CD4-positive, alpha-beta T cell treated with Interferon alpha-2 for 1 hour (primary cell): ENCODE results near the gene SLC1A3.
A peak's percentile ranks its signal among the peaks of the same experiment; 100 is the strongest.

Experiments used
- DNase-seq, 2 donors: peaks; one replicate each; pipeline ENCODE4 v3.0.0-alpha.2; 2020 to 2022

SLC1A3 gene

DNA sequence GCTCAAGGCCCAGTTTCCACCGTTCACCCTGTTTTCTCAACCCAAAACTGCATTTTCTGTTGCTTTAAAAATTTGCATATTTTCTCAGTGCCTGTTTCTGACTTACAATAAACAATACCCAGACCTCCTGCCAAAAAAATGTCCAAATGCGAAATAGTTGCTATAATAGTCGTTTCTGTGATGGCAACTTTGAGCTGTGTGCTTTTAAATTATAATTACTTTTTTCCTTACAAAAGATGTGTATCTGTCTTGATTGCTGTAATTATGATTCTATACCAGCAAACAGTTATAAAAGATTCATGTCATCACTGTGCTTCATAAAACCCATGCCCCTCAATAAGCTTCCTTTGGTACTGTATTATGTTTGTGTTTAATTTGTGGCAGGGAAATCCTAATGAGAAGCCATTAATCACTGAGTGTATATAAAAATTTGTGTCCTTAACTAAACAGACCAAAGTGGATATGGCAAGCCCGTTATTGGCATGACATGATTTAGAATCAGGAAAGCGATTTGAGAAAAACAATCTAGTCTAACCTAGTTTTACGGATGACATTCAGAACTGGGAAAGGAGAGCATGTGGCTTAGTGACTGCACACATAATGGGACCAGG is 5.4 kb upstream of the SLC1A3 start:
- DNase-seq = no peak

DNA sequence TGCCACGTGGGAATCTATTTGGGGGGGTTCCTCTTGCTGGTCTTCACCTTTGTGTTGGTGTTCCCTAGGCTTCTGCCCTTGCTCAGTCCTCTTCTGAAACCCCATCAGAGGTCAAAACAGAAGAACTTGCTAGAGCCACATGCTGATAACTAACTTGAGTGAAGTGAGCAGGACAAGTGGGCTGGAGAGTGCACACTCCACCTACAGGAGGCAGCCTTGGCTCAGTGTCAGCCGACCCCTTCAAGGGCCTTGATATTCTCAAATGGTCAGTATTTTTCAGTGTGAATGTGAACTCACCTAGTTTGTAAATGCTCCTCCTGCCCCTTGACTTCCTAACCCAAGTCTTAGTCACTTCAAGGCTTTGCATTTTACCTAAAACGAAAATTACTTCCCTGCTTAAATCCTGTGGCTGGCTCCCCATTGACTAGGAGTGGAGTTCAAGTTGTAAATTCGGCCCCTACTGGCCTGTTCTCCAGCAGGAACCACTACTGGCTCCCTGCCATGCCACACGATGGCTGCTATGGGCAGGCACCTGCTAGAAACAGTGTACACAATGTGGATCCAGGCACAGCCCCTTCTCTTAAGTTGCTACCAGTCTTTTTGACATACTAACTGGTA is 3.6 kb upstream of the SLC1A3 start:
- DNase-seq = no peak

DNA sequence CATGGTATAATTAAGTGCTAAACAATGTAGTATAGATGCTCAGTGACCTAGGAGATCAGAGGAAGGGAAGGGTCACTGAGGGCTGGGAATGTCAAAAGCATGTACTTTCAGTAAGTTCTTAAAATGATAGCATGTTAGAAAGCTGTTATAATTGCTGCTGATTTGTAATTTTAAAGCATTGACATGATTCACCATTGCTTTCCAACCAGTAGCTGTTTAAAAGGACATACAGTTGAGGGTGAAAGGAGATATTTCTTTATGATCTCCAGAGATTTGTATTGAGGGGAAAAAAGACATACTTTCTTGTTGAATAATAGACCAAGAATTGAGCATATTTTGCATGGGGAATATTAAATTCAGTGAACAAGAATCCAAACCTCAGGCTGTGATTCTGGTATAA is 1.2 kb upstream of the SLC1A3 start:
- no peak for DNase-seq

DNA sequence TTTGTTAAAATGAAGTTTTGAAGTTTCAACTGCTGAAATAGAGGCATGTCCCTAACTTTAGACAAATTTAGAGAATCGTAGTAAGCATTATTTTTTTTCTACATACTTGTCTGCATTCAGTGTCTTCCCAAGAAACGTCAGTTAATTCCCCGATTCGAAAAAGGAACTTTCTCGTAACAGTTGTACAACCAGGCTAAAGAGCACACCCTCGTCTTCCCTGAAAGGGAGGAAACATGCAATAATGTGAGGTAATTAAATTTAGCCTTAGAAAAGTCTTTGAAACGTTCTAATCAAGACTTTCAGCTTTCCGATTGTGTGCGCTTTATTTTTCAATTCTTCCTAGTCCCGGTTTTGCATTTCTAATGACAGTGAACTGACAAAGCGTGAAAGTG is 374 bp upstream of the SLC1A3 start:
- DNase-seq = no peak

DNA sequence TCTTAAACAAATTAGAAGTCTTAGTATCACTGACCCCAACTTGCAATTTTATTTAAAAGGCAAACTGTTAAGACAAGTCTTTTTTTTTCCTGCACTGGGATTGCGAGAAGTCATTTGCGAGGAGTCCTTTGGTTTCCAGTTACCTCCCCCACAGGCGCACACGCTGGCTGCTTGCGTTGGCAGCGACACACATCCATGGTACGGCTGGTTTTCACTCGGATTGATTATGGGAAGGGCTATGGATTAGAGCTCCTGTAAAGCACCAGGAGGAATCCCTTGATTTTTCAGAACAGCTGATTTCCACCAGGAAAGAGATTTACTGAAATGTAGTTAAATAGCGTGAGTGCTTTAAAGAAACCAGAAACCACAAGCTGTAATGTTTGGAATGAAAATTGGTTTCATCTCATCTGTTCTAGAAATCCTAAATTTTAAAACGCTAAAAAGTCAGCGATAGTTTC is 737 bp downstream of the SLC1A3 start:
- no peak for DNase-seq

DNA sequence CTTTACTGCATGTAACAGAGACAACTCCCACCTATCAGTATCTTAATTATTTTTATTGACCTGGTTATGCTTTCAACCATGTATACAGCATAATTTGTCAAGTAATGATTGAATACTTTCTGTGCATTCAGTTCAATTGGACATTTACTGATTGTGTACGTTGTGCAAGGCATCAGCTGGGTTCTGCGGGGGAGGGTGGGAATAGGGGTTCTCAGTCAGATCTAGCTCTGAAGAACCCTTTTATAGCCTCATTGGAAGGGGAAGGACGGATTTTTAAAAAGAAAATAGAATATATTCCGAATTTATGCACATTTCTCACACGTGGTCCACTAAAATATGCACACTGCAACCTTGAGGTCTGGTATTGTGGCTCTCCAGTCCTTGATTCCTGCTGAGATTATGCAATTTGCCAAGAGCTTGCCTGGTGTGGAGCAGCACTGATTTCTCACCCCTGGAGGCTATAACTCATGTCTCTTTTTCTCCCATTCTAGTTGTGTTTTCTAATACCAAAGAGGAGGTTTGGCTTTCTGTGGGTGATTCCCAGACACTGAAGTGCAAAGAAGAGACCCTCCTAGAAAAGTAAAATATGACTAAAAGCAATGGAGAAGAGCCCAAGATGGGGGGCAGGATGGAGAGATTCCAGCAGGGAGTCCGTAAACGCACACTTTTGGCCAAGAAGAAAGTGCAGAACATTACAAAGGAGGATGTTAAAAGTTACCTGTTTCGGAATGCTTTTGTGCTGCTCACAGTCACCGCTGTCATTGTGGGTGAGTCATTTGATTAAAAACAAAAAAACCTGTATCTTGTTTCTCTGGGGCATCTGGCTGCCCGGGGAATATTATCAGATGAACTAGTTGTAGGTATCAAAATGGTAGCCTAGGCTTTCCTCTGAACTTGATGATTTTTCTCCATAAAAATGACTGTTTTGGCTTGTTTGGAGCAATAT is 1.7 kb downstream of the SLC1A3 start:
- DNase-seq = no peak

DNA sequence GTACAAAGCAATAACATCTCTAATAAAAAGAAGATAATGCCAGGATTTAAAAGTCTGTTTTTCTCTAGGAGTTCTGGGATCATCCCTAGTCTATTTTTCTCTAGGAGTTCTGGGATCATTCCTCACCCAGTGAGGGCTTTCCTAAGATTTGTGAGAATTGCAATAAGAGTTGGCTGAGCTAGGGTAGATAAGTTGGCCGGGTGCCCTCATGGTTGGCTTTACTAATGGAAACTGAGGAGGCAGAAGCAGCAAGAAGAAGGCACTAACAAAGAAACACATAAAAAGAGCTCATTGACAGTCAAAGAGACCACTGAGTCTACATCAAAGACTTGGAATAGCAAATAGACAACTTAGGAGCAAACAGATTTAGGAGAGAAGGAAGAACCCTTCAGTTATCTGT is 4.2 kb downstream of the SLC1A3 start:
- DNase-seq = no peak

DNA sequence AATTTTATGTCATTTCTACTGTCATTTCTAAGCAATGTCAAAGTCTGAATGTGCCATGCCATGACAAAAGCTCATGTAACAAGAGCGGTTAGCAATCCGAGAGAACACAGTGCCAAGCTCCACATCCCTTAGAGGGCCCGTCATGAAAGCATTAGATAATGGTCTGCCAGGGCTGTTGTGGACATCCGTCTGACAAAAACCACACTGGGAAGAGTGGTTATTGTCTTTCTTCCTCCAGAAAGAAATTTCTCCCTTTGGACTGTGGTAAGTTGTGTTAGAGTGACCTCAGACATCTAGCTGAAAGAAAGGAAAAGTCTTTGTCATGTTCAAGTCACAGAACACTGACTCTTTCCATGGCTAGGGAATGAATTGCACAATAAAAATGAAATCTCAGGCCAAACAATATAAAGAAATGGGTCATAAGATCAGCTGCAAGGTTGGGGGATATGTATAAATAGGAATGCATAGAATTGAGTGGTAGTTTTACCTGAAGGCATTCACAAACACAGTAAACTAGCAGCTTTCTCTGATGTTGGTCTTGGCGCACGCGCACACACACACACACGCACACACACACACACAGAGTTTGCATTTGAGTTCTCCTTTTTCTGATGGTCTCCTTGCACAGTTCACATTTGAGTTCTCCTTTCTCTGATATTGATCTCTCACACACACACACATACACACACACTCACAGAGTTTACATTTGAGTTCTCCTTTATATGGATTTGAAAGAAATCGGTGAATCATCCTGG is 5.3 kb downstream of the SLC1A3 start:
- DNase-seq = peak in 1 of 2 donors; percentile 6

DNA sequence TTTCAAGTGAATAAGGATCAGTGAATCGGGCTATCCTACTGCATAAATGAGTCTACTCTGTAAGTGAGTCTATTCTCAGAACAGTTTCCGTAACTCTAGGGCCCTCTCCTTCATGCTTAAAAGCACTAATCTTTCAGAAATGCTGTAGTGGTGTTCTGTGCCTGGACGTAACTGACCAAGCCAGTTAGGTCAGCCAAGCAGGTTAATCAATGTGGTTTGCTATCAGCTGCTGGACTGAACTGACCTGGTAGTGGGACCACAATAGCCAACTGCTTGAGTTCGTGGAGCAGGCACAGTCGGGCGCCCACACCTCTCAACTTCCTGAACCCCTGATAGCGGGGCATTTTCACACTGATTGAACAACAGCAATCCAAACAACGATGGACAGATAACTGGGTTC is 6.8 kb downstream of the SLC1A3 start:
- no peak for DNase-seq

DNA sequence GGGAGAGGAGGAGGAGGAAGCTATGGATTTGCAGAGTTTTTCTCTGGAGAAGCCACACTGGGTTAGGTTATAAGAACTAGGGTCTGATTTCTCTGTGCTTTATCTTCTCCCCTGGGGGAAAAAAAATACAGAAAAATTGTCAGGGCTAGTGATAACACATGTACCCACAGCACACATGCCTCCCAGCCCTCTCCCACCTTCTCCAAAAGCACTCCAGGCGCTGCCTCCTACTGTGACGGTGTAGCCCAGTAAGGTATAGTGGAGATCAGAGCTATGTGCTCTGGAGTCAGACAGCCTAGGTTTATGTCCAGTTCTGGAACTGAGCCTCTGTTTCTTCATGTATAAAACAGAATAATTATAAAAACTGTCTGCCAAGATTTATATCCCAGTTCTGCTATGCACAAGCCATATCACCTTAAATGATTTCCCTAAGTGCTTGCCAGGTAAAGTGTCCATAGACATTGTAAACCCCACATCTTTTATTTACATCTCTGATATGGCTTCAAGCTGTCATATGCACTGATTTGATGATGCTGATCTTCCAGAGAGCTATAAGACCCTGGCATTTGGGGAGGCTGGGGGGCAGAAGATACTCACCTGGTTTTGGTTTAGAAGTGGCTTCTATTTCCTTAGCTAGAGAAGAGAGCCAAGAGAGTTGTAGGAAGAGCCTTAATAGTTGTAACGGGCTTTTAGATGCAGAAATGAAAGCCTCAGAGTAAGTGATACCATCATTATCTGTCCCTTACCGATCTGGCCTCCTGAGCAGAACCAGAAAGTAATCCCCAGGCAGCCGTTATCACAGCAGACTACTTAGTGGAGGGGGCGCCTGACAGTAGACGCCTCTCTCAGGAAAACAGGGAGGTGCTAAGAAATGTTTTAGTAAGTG is 7.6 kb downstream of the SLC1A3 start:
- no peak for DNase-seq

DNA sequence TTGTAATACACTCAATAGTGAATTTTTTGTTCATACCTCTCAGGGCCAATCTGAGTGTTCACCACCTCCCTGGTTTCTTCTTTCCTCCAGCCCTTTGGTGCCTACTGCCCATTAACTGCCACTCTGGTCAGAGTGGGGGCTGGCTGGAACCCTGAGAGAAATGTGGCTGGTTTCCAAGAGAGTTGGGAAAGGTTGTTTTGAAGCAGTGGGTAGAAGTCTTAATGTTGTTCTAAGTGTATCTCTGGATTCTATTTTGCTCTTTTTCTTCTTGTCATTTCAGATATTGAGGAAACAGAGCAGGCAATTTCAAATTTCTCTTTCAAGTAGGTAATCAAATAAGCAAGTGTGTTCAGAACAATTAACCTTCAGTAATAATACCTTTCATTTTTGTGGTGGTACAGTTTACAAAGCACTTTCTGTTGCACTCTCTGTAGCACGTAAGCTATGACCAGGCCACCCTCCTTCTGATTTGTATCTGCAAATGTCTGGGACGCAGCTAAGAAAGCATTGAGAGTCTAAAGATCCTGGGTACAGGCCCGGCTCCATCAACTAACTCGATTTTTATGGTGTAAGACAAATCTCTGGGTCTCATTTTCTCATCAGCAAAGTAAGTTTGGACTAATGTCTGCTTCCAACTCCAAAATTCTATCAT is 8.4 kb downstream of the SLC1A3 start:
- DNase-seq = no peak

DNA sequence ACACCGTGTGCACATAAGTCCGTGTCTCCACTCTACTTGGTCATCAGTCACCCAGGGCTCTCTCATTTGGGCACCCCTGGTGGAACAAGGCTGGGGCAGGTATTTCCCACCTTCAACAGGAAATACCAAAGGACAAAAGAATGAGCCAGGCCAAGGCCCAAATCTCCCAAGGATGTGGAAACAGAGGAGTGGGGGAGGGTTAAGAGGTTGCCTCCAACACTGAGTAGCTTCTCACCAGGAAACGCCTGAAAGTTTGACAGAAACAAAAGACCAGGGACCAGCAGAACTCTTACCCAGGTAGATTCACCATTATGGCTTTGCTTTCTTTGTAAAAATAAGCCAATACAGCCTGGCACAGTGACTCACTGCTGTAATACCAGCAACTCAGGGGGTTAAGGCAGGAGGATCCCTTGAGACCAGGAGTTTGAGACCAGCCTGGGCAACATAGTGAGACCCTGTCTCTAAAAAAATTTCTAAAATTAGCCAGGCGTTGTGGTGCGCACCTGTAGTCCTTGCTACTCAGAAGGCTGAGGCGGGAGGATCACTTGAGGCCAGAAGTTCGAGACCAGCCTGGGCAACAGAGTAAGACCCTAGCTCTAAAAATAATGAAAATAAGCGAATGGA is 12.7 kb downstream of the SLC1A3 start:
- no peak for DNase-seq

DNA sequence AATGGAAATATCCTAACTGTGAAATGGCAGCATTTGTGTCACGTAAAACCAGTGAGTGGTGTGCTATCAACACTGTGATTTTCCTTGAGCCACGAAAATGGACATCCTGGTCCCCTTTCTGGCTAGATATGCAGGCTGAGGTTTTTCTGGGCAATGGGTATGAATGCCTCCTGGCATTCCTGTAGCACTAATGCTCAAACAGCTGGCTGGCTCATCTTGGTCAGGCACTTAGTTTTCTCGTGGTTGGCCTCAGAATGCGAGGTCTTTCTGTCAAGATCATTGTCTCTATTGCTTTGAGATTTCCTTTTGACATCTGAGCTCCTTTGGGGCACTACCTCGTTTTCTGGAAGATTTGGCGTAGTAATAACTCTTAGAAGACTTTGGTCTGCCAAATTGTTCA is 15.6 kb downstream of the SLC1A3 start:
- no peak for DNase-seq

DNA sequence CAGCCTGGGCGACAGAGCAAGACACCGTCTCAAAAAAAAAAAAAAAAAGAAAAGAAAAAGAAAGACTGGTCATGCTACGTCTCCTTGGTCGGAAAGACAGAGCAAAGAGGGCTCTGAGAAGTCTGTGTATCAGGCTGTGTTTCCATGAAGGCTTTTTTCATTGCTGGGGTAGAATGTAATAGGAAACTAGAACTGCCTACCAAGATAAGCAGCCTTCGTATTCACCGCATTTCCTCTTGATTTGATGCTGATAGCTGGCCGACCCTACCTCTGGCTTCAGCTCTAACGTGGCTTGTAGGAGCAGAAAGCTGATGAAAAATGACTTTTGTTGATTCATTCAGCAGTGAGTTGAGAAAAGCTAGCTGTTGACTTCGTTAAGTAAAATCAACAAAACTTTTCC is 17.4 kb downstream of the SLC1A3 start:
- DNase-seq = no peak

DNA sequence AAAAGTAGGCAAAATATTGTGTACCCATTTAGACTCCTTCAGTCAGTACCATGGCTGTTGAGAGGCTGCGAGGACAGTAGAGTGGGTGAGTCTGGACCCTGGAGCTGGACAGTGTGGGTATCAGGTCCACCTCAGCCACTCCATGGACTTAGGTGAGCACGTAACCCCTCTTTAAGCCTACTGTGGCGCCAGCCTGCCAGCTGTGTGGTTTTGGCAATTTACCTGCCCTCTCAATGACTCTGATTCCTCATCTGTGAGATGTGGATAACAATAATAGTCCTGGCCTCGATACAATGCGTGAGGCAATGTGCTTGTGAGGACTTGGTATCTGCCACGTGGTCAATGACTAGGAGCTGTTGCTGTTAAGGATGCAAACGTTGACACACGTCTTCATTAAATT is 17.9 kb downstream of the SLC1A3 start:
- DNase-seq = no peak

DNA sequence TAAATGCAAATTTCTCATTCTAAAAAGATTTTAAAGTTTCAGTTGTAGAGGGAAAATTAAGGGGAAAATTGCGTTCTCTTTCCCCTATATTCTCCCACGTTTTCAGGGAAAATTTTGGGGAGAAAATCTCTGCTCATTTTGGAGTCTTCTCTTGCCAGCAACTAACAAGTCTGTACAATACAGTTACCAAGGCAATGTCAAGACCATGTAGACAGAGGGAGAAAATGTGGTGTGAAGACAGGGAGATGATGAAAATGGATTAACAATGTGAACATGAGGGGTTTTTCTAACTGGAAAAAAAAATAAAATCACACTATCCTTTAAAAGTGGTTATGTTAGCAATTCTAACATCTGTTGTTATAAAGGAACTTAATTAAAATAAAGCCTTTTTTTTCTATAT is 22.3 kb downstream of the SLC1A3 start:
- DNase-seq = no peak

DNA sequence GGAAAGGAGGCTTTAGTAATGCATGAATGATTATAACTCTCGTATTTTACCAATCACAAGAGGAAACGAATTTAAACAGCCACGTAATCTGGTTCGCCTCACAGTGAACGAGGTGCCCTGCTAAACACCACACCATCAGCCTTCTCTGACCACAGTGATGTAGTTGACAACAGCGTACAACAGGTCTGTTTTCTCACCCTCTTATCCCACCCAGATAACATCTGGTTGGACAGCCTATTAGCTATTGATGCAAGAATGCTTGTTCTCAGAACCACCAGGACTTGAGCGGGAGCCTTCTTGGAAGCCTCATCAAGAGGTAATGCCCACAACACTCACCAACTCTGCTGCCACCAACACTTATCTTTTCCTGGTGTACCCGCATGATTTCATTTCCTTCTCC is 23.3 kb downstream of the SLC1A3 start:
- DNase-seq = no peak

DNA sequence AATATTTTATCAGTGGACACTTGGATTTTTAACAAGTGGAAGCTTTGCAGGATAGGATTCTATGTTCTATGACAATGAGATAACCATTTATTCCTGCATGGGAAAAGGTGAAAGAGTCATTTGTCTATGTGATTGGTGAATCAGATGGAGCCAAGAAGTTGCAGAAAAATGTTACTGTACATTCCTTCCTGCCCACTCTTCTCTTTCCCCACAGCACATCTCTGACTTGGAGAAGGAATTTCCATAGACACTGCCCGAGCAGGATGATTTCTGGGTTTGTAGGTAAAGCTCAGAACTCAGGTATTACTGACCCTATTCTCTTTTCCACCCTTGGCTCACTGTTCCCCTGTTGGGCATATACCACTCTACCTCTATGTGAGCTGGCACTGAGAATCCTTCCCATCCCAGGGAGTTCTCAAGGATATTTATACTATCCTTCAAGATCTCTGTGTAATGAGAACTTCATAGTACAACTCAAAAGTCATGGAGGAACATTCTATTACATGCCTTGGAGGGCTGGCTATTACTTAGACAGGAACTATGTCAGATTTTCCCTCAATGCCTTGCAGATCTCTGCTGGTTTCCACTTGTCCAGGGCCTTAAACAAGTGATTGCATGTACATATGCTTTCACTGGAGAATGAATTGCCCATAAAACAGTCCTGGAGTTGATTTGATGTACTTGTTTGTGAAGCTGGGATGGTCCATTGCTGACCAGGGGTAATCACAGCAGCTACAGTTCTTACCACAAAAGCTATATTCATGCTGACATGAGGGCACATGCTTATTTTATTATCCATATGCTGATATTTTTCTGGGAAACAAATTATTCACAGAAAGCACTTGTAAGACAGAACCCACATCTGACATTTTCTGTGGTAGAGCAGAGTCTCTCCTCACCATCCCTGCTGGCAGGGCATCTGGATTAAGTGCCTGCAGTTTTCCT is 24.1 kb downstream of the SLC1A3 start:
- DNase-seq = no peak

DNA sequence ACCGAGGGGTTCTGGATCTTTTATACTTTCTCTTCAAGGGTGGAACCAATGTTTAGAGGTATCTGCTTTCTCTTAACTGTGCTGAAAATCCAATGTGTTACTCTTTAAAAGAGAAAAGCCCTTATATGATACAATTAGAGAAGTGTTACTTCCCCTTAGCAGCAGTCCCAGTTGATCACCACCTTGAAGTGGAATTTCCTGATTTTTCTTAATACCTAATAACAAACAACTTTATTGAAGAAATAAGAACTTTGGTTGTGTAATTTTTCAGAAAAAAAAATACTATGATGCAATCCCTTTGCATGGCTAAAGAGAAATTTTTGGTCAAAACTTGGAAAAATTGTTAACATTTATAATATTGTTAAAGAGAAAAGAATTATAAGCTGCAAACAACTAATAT is 24.7 kb downstream of the SLC1A3 start:
- DNase-seq = no peak
